ENCODE measurements around the gene CPEB4. TPM values are rescaled to one million over a fixed set of nuclear protein-coding genes. Genes with fewer than 3 reads are reported as not detected.

Gene CPEB4
- total and polyA plus RNA-seq, 2 donors (not counting 3 experiments of a cell fraction or from before 2014, with no cell fraction given): 11.3 to 16.4 TPM

DNA sequence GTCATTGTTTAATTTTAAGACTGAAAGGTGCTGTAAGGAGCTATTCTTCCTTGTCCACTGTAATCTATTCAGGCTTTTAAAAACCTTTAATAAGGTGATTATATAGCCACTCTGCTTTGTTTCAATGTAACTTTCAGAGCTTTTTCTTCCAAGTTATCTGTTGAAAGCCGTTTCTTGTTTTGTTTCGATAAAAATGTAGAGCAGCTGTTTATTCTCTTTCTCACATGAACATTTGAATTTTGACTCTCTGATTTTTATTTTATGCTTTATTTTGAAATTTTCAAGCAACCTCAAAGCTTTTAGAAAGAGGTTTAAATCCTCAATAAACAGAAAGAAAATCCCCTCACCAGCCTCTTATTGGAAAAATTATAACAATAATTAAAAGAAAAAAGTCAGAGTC, 47.2 kb downstream of the CPEB4 start:
- intact Hi-C loops (cut with micrococcal nuclease) (no loop called here), dilution Hi-C loops (cut with MboI; ENCODE audit: extremely low pct_ligation_motif_present, low sequenced_read_pairs) (no loop called here)
- DNase-seq (ENCODE audit: low read depth, low spot score): no peak
- Histone ChIP-seq H3K4me1 (ENCODE audit: control insufficient read depth, extremely low read depth, insufficient read depth, low read length) (peaks cover 2% of the 10 kb centered on the region), H3K4me3 (replicated peaks in 1 of 3; ENCODE audit: insufficient read depth in 1 of 3, low read depth in 1 of 3, low read length in 3 of 3) (no peak overlapping the region), H3K9me3 (replicated peaks; ENCODE audit: control insufficient read depth, insufficient read depth, low read length) (no peaks in the 10 kb centered on the region), H4K20me1 (replicated peaks; ENCODE audit: control insufficient read depth, extremely low read depth, insufficient read depth, low read length) (no peaks in the 10 kb centered on the region), H2AFZ (ENCODE audit: low read depth, low read length) (no peak overlapping the region), H3K4me2 (ENCODE audit: insufficient read depth, low read length) (no peak overlapping the region), H3K36me3 (ENCODE audit: control insufficient read depth in 2 of 2, extremely low read depth in 1 of 2, insufficient read depth in 2 of 2, low read length in 2 of 2) (no peaks in the 10 kb centered on the region), H3K79me2 (ENCODE audit: control insufficient read depth, insufficient read depth, low read length) (no peaks in the 10 kb centered on the region), H3K27me3 (ENCODE audit: control insufficient read depth in 2 of 2, insufficient read depth in 2 of 2, low read length in 2 of 2) (no peaks in the 10 kb centered on the region), H3K9ac (replicated peaks; ENCODE audit: extremely low read depth, insufficient read depth, low read length) (no peak overlapping the region), H3K27ac (ENCODE audit: insufficient read depth, low read depth, low read length) (no peak overlapping the region), H3K9me1 (replicated peaks; ENCODE audit: control insufficient read depth, extremely low read depth, insufficient read depth, low read length) (no peaks in the 10 kb centered on the region)
- no TSS peak for BruUV-seq (replicated peaks)
- FAIRE-seq: no peak
- CTCF ChIA-PET: interaction anchor here (0.8 to 4.6 kb wide), 4 partner anchors 10 to 38 kb away, joined by 3 to 20 read pairs (median 6); no protein-coding TSS in a partner anchor
- POLR2A ChIA-PET: no interaction called here
- TF ChIP-seq POLR2AphosphoS5 (IDR thresholded peaks at IDR 0.05; ENCODE audit: insufficient read depth, low read depth, low read length) (no peak), MAX (IDR thresholded peaks at IDR 0.05; ENCODE audit: insufficient read depth, insufficient read length) (no peak), FOS (IDR thresholded peaks at IDR 0.05; ENCODE audit: borderline replicate concordance, insufficient read depth, low read length) (no peak), JUN (IDR thresholded peaks at IDR 0.05; ENCODE audit: borderline replicate concordance, insufficient read depth, insufficient read length, low read depth) (no peak), POLR2A (IDR thresholded peaks at IDR 0.05; ENCODE audit: low read depth, low read length) (no peak), EZH2 (IDR thresholded peaks at IDR 0.05; ENCODE audit: borderline replicate concordance, low read depth, low read length, severe bottlenecking) (no peak), CTCF (IDR thresholded peaks at IDR 0.05; ENCODE audit: extremely low read depth in 1 of 2, insufficient read depth in 1 of 2, low read depth in 1 of 2, low read length in 2 of 2) (no peak)

Measured in endothelial cell of umbilical vein (primary cell).